Fibroblast of villous mesenchyme (primary cell): ENCODE measurements around the gene SGMS1. TPM values are rescaled to one million over a fixed set of nuclear protein-coding genes. Genes with fewer than 3 reads are reported as not detected.

ENCODE experiments used
- DNase-seq: peaks from one replicate; pipeline ENCODE4 v3.0.0-alpha.2; 2010; ENCODE audit warnings: low read depth
- H3K4me3 ChIP-seq: 2 replicates; pipeline ENCODE4 v1.5.1; 2011; ENCODE audit warnings: low read depth, mild to moderate bottlenecking, low read length
- CTCF ChIP-seq: IDR thresholded peaks from 2 replicates; pipeline ENCODE4 v1.5.1; 2012; ENCODE audit warnings: low read depth, mild to moderate bottlenecking, low read length; ENCODE audit not compliant: insufficient read depth
- total RNA-seq: library from RNA; depleted of rRNA; stranded (reverse); fragments of >200 nt; gene quantifications from 2 replicates; pipeline ENCODE4 v1.2.3, GENCODE V29; 2012

Gene SGMS1
- total RNA-seq, 1 donor: 57.9 TPM

- no peak for DNase-seq
- peak; percentile 50 for TF ChIP-seq CTCF
- H3K4me3 ChIP-seq: no peak overlapping the region
These were observed 313.1 kb downstream of the SGMS1 start for GRCh38 chr10:50310560-50311174.

- H3K4me3 ChIP-seq: no peak overlapping the region
- DNase-seq: no peak
- no peak for TF ChIP-seq CTCF
These were observed 314.4 kb downstream of the SGMS1 start for GRCh38 chr10:50309342-50309741.

GRCh38 chr10:50304660-50305059 lies 319.1 kb downstream of the SGMS1 start:
- no peak overlapping the region for H3K4me3 ChIP-seq
- TF ChIP-seq CTCF: no peak
- DNase-seq: no peak

- TF ChIP-seq CTCF: no peak
- H3K4me3 ChIP-seq: no peak overlapping the region
- DNase-seq: no peak
These were observed 323.6 kb downstream of the SGMS1 start for GRCh38 chr10:50299948-50300669.

- no peak overlapping the region for H3K4me3 ChIP-seq
- no peak for TF ChIP-seq CTCF
- DNase-seq: no peak
These were observed 328.4 kb downstream of the SGMS1 start for GRCh38 chr10:50295367-50295766.

GRCh38 chr10:50294582-50294981 lies 329.2 kb downstream of the SGMS1 start:
- DNase-seq: no peak
- no peak overlapping the region for H3K4me3 ChIP-seq
- no peak for TF ChIP-seq CTCF
